DOHH2 (cell line): ENCODE results near the gene CHST3.
A peak's percentile ranks its signal among the peaks of the same experiment; 100 is the strongest.

Experiments
- EZH2phosphoT487 ChIP-seq: fragments of 200-600 bp; sonication (generic); IDR thresholded peaks from 2 replicates; pipeline ENCODE4 v1.6.1; 2017; ENCODE audit warnings: borderline replicate concordance, mild to moderate bottlenecking, antibody characterized with exemption, low read length, moderate library complexity, mixed read lengths
- TF ChIP-seq, protein P1 (sequence below): fragments of 200-600 bp; sonication (generic); IDR thresholded peaks from one replicate; pipeline ENCODE4 v1.5.1; 2014; ENCODE audit warnings: antibody characterized with exemption, mild to moderate bottlenecking, low read depth, low read length; ENCODE audit not compliant: poor library complexity, severe bottlenecking

DNA sequence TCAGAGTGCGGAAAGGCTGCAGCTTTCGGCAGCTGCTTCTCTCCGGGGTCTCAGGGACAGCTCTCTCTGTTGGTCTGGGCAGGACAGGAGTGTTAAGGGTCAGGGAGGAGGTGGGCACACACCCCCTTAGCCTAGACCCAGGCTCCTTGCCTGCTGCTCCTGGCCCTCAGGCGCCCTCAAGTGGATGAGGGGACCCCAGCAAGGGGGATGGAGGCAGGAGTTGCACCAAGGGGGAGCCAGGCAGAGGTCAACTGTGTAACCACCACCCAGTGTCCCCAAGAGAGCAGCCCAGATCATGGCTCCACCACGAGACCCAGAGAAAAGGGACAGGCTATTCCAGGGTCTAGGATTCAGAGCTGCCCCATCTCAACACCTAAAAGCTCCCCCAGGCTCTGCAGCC is 97.3 kb downstream of the CHST3 start:
- TF ChIP-seq, protein P1, sequence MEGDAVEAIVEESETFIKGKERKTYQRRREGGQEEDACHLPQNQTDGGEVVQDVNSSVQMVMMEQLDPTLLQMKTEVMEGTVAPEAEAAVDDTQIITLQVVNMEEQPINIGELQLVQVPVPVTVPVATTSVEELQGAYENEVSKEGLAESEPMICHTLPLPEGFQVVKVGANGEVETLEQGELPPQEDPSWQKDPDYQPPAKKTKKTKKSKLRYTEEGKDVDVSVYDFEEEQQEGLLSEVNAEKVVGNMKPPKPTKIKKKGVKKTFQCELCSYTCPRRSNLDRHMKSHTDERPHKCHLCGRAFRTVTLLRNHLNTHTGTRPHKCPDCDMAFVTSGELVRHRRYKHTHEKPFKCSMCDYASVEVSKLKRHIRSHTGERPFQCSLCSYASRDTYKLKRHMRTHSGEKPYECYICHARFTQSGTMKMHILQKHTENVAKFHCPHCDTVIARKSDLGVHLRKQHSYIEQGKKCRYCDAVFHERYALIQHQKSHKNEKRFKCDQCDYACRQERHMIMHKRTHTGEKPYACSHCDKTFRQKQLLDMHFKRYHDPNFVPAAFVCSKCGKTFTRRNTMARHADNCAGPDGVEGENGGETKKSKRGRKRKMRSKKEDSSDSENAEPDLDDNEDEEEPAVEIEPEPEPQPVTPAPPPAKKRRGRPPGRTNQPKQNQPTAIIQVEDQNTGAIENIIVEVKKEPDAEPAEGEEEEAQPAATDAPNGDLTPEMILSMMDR = peak; percentile 69
- TF ChIP-seq EZH2phosphoT487 = no peak
